ENCODE results near the gene PLXNB3. TPM values are rescaled to one million over a fixed set of nuclear protein-coding genes. Genes with fewer than 3 reads are reported as not detected.
"Not testable (repeated sequence)": the region's sequence is repeated elsewhere in the genome, so short reads cannot be mapped to it uniquely, and the experiment has no call there.

Gene PLXNB3
- total and polyA plus RNA-seq, 2 donors (not counting 1 experiment from before 2014, with no cell fraction given), result 0.25 TPM; not detected in 1

GRCh38 chrX:153728951-153729631 lies 35.0 kb upstream of the PLXNB3 start:
- no peak for TF ChIP-seq EZH2 (IDR thresholded peaks at IDR 0.05; ENCODE audit: borderline replicate concordance, insufficient read depth, low read depth, low read length, poor library complexity, severe bottlenecking)
- no peak for TF ChIP-seq CTCF (IDR thresholded peaks at IDR 0.05)

GRCh38 chrX:153730115-153730514 lies 33.9 kb upstream of the PLXNB3 start:
- H3K4me3 ChIP-seq (ENCODE audit: control extremely low read depth in 1 of 5, extremely low read depth in 1 of 5, insufficient read depth in 1 of 5, low read depth in 2 of 5, low read length in 4 of 5); H3K27me3 Mint-ChIP-seq; intact Hi-C loops (cut with micrococcal nuclease); DNase-seq; H4K20me1 ChIP-seq (ENCODE audit: control insufficient read depth, insufficient read depth, low read length, poor library complexity, severe bottlenecking); ATAC-seq (ENCODE audit: low read depth); H3K4me3 Mint-ChIP-seq; H3K27ac ChIP-seq (ENCODE audit: low read length in 2 of 2); H3K9me3 ChIP-seq (ENCODE audit: control extremely low read depth in 1 of 3, control insufficient read depth in 2 of 3, insufficient read depth in 1 of 3, low read length in 2 of 3); H2AFZ ChIP-seq (ENCODE audit: insufficient read depth, low read depth, low read length, poor library complexity, severe bottlenecking); CTCF ChIA-PET; POLR2A ChIA-PET; H3K27ac Mint-ChIP-seq; H3K9ac ChIP-seq (ENCODE audit: low read length); H3K27me3 ChIP-seq (replicated peaks in 1 of 4; ENCODE audit: control extremely low read depth in 1 of 4, control insufficient read depth in 3 of 4, insufficient read depth in 4 of 4, low read length in 3 of 4); H3K4me2 ChIP-seq (replicated peaks; ENCODE audit: low read depth, low read length, poor library complexity, severe bottlenecking); H3K9me3 Mint-ChIP-seq (ENCODE audit: insufficient read depth): not testable (repeated sequence)
- Histone ChIP-seq H3K4me1 (ENCODE audit: control insufficient read depth in 2 of 2, insufficient read depth in 2 of 2, low read length in 2 of 2) (peaks cover 27 to 33% of the 10 kb centered on the region in 2 donors), H3K36me3 (replicated peaks in 1 of 2; ENCODE audit: control extremely low read depth in 1 of 2, control insufficient read depth in 1 of 2, extremely low read depth in 1 of 2, insufficient read depth in 2 of 2, low read length in 1 of 2) (peaks cover 0 to 14% of the 10 kb centered on the region in 2 experiments), H3K79me2 (ENCODE audit: control insufficient read depth, insufficient read depth, low read length) (peaks cover 55% of the 10 kb centered on the region)
- H3K4me1 Mint-ChIP-seq, result peaks cover 41% of the 10 kb centered on the region
- WGBS (ENCODE audit: insufficient coverage), result 98% methylated on average over 9 of the region's 23 CpGs

More at GRCh38 chrX:153728951-153729631, 35.0 kb upstream of the PLXNB3 start:
- no peak for DNase-seq
- H3K4me3 Mint-ChIP-seq, result no peak overlapping the region
- H3K27ac Mint-ChIP-seq, result no peak overlapping the region
- ATAC-seq (ENCODE audit: low read depth), result no peak
- intact Hi-C loops (cut with micrococcal nuclease), result no loop called here
- 92% methylated on average over 10 of the region's 23 CpGs for WGBS (ENCODE audit: insufficient coverage)
- H3K27ac ChIP-seq (ENCODE audit: low read length in 2 of 2), result no peak overlapping the region
- ChIA-PET POLR2A (no interaction called here), CTCF (no interaction called here)
- no peaks in the 10 kb centered on the region for H4K20me1 ChIP-seq (ENCODE audit: control insufficient read depth, insufficient read depth, low read length, poor library complexity, severe bottlenecking)
- H3K4me2 ChIP-seq (replicated peaks; ENCODE audit: low read depth, low read length, poor library complexity, severe bottlenecking), result no peak overlapping the region
- H3K27me3 Mint-ChIP-seq, result no peaks in the 10 kb centered on the region
- H3K4me1 Mint-ChIP-seq, result peaks cover 38% of the 10 kb centered on the region
- no peaks in the 10 kb centered on the region for H3K9me3 Mint-ChIP-seq (ENCODE audit: insufficient read depth)
- peaks cover 27 to 32% of the 10 kb centered on the region in 2 donors for H3K4me1 ChIP-seq (ENCODE audit: control insufficient read depth in 2 of 2, insufficient read depth in 2 of 2, low read length in 2 of 2)
- H3K27me3 ChIP-seq (replicated peaks in 1 of 4; ENCODE audit: control extremely low read depth in 1 of 4, control insufficient read depth in 3 of 4, insufficient read depth in 4 of 4, low read length in 3 of 4), result no peaks in the 10 kb centered on the region
- H2AFZ ChIP-seq (ENCODE audit: insufficient read depth, low read depth, low read length, poor library complexity, severe bottlenecking), result no peak overlapping the region
- peaks cover 0 to 3% (median 0%) of the 10 kb centered on the region in 3 donors for H3K9me3 ChIP-seq (ENCODE audit: control extremely low read depth in 1 of 3, control insufficient read depth in 2 of 3, insufficient read depth in 1 of 3, low read length in 2 of 3)
- peaks cover 0 to 14% of the 10 kb centered on the region in 2 experiments for H3K36me3 ChIP-seq (replicated peaks in 1 of 2; ENCODE audit: control extremely low read depth in 1 of 2, control insufficient read depth in 1 of 2, extremely low read depth in 1 of 2, insufficient read depth in 2 of 2, low read length in 1 of 2)
- no peak overlapping the region for H3K9ac ChIP-seq (ENCODE audit: low read length)
- H3K79me2 ChIP-seq (ENCODE audit: control insufficient read depth, insufficient read depth, low read length), result peaks cover 50% of the 10 kb centered on the region
- H3K4me3 ChIP-seq (ENCODE audit: control extremely low read depth in 1 of 5, extremely low read depth in 1 of 5, insufficient read depth in 1 of 5, low read depth in 2 of 5, low read length in 4 of 5), result no peak overlapping the region

Data from B cell (primary cell).